ENCODE measurements around the gene JDP2.

DNA sequence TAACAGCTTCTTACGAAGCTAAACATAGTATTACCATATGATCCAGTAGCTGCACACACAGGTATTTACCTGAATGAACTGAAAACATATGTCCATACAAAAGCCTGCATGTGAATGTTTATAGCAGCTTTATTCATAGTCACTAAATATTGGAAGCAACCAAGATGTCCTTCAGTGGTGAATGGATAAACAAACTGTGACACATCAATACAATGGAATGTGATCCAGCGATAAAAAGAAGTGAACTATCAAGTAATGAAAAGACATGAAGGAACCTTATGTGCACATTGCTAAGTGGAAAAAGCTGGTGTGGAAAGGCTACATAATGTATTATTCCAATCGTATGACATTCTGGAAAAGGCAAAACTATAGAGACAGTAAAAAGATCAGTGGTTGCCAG is 38.1 kb upstream of the JDP2 start:
- TF ChIP-seq, protein P1, sequence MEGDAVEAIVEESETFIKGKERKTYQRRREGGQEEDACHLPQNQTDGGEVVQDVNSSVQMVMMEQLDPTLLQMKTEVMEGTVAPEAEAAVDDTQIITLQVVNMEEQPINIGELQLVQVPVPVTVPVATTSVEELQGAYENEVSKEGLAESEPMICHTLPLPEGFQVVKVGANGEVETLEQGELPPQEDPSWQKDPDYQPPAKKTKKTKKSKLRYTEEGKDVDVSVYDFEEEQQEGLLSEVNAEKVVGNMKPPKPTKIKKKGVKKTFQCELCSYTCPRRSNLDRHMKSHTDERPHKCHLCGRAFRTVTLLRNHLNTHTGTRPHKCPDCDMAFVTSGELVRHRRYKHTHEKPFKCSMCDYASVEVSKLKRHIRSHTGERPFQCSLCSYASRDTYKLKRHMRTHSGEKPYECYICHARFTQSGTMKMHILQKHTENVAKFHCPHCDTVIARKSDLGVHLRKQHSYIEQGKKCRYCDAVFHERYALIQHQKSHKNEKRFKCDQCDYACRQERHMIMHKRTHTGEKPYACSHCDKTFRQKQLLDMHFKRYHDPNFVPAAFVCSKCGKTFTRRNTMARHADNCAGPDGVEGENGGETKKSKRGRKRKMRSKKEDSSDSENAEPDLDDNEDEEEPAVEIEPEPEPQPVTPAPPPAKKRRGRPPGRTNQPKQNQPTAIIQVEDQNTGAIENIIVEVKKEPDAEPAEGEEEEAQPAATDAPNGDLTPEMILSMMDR (IDR thresholded peaks at IDR 0.05), result no peak
- TF ChIP-seq POLR2A (IDR thresholded peaks at IDR 0.05), result no peak
